OCI-LY7 (cell line): ENCODE data around the gene NPY.

Experiments used
- EZH2phosphoT487 ChIP-seq: fragments of 200-600 bp; sonication (generic); IDR thresholded peaks from 2 replicates; pipeline ENCODE4 v1.6.1; 2018; ENCODE audit warnings: low read depth, borderline replicate concordance, mild to moderate bottlenecking, mixed run types, antibody characterized with exemption, low read length, moderate library complexity, mixed read lengths
- TF ChIP-seq, protein P1 (sequence below): fragments of 200-600 bp; sonication (generic); conservative IDR thresholded peaks from 2 replicates; pipeline ENCODE4 v1.5.1; 2014; ENCODE audit warnings: mild to moderate bottlenecking, antibody characterized with exemption, low read length, moderate library complexity, mixed read lengths

DNA sequence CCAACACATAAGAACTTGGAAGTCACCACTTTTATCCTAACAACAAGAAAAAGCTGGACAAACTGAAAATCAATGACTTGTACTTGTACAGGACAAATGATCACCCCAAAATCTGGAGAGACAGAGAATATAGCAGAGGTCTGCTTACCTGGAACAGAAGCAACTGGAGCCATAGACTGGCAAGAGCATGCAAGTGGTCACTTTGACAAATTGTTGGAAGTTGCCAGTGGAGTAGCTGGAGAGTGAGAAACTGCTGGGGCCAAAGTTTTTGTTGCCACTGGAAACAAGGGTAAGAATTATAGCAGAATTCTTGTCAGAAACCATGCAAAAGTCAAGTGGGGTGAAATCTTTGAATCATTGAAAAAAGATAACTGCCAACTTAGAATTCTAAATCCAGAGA lies 35.2 kb downstream of the NPY start:
- TF ChIP-seq, protein P1, sequence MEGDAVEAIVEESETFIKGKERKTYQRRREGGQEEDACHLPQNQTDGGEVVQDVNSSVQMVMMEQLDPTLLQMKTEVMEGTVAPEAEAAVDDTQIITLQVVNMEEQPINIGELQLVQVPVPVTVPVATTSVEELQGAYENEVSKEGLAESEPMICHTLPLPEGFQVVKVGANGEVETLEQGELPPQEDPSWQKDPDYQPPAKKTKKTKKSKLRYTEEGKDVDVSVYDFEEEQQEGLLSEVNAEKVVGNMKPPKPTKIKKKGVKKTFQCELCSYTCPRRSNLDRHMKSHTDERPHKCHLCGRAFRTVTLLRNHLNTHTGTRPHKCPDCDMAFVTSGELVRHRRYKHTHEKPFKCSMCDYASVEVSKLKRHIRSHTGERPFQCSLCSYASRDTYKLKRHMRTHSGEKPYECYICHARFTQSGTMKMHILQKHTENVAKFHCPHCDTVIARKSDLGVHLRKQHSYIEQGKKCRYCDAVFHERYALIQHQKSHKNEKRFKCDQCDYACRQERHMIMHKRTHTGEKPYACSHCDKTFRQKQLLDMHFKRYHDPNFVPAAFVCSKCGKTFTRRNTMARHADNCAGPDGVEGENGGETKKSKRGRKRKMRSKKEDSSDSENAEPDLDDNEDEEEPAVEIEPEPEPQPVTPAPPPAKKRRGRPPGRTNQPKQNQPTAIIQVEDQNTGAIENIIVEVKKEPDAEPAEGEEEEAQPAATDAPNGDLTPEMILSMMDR: no peak
- TF ChIP-seq EZH2phosphoT487: no peak
